NK-92 treated with Interleukin-12 subunit alpha and Interleukin-12 subunit beta, amount 100 ng/mL, for 24 hours (cell line): ENCODE data around the gene VTN.
A peak's percentile ranks its signal among the peaks of the same experiment; 100 is the strongest.

Experiments
- DNase-seq: peaks from one replicate; lab custom pipeline; 2025; lab: John Stamatoyannopoulos, UW

VTN gene

DNA sequence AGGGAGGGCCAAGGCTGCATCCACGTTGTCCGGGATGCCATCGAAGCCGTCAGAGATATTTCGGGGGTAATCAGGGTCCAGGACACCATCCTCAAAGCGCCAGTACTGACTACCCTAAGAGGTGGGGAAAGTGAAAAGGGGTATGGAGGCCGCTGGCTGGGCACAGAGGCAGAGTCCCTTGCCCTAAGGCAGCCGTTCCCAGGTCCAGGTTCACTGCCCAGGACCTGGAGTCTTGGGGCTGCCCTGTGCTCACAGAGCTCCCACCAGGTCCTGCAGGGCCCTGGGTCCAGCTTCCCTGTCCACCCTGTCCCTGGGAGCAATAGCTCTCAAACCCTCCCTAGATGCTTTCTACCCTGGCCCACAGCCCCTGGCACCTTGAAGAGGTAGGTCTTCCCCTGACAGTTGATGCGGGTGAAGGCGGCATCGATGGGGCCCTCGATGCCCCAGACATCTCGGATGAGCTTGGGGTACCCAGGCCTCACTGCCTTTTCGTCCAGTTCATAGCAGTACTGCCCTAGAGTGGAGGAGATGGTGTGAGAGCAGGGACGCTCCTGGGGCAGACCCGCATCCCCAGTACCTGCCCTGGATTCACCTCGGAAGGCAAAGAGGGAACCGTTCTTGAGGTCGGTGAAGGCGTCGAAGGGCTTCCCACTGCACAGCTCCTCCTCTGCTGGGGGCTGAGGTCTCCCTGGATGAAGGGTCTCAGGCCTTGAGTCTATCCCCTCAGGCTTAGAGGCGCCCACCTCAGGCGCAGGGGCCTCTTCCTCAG is 1.0 kb downstream of the VTN start:
- no peak for DNase-seq

DNA sequence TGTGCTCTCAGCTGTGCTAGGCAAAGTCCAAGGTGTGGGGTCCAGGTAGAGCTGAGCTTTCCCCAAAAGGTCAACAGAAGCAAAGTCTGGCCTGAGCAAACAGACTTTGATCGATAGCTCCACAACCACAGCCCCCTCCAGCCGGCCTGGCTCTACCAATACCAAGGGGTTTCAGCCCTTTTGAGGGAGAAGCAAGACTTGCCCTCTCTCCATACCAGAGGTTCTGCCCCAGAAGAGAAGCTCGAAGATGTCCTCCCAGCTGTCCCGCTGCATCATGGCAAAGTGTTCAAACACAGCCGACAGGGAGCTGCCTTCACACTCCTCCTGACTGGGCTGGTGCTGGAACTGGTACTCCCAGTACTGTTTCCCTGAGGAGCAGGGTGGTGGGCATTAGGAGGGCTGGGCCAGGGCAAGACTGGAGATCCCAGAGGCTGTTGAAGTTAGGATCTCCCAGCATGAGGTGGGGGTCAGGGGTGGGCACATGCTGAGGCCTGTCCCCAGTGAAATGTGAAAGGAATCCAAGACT is 1.7 kb downstream of the VTN start:
- no peak for DNase-seq

DNA sequence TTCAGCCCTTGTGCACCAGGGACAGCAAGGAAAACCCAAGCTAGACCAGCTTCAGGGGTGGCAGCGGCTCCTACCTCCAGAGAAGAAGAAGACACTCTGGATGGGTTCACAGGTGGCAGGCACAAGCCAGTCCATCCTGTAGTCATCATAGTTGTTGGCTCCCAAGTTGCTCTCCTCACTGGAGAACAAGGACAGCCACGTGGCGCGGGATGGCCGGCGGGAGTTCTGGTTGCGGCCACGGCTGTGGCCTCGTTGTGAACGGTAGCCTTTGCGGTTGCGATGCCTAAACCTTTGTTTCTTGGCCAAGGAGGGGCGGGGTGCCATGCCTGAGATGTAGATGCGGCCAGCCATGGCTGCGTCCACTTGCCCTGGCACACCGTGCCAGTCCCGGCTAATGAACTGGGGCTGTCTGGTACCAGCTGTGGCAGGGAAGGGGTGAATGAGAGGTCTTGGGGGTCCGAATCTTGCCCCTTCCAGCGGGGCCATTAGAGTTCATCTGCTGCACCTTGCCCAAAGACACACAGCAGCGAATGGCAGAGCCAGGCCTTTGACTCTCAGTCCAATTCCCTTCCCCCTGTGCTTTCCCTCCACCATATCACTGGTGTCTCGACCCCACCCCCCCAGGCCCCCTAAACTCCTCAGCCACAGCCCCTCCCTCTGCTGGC is 2.3 kb downstream of the VTN start:
- DNase-seq, result no peak

DNA sequence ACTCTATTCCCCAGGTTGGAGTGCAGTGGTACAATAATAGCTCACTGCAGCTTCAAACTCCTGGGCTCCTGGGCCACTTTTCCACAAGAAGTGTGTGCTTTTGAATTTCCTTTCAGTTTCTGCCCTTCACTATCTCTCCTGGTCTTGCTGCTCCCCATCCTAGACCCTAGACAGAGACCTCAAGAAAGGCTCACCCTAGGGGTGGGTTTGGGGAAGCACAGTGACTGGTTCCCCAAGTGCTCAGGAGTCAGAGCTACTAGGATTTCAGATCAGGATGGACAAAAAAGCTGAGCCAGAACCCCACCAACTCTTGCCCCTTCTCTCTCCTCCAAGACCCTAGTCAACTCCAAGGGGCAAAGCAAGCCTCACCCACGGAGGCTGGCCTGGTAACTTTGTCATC is 3.5 kb downstream of the VTN start:
- no peak for DNase-seq

DNA sequence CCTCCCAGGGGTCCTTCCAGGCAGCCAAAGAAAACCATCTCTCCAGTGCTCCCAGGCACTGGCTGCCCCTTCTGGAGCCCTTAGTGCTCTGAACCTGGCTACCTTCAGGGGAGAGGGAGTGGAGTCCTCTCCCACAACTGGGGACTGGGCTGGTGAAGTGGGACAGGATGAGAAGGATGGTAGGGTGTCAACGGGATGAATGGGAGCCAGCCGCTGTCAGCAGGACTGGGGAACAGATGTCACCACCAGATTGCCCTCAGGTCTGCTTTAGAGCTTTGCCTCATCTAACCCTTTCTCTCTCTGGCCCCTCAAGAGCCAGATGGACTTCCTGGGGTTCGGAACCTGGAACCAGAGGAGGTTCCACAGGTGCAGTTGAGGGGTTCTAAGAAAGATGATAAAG is 4.6 kb downstream of the VTN start:
- no peak for DNase-seq

DNA sequence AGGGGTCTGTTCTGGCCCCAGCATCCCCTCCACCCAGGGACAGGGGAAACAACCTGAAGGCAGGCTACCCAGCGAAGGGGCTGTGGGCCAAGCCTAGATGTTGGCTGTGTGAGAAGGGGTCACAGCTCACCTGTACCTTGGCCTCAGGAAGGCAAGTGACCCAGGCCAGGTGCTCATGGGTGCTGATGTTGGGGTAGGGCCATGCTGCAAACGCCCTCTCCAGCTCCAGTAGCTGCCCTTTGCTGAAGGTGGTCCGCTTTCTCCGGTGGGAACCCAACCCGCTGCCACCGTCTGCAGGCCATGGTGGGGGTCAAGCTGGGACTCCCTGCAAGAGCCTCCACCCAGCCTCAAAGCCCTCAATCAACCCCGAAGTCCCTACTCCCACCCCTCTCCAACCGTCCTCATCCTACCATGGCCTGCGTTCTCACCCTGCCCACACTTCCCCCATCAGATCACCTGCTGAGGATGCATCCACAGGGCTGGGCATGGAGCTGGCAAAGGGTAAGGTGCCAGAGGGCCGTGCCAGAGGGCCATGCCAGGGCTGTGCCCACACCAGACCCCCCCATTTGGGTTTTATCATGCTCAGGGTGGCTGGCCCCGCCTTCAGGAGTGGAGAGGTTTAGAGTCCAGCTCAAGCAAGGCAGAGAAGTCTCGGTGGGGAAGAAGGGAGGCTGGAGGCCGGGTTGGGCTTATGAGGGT is 5.3 kb downstream of the VTN start, which contains the start of gene SEBOX:
SEBOX (minus strand) TSS at position 535 of the 699 bp plus-strand sequence; CDS start at position 487, 48 bp downstream.
- DNase-seq, result no peak

DNA sequence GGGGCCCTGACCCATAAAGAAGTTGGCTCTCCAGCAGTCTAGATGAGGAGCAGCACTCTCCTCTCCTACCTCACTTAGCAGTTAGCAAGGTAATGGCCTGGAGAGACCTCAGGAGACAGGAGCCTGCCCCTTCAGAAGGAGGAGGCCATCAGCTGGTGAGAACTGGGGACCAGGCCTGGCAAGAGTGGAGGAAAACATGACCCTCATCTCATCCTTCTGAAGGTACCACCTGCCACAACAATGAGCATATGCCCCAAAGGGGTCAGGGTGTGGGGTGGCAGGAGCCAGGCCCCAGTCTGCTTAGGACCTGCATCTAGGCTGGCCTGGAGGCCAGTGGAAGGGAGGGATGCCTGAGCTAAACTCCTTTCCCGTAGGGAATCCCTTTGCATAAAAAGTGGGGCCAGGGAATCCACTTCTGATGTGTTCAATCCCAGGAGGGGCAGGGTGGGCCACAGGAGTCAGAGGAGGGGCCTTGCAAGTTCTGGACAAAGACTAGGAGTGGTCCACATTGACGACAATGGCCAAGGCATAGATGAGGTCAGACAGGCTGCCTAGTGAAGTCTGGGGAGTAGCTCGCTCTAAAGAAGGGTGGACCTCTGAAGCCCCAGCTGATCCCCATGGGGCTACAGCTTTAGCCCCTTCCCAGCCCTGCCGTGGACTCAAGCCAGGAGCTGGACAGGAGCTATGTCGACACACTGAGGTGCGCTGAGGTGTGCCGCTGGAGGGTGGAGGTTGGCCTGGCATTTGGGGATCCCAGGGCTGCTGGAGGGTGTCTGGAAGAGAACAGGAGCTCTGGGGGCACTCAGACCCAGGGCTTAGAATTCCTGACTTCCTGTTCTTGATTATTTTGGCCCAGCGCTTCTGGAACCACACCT is 6.1 kb downstream of the VTN start:
- DNase-seq, result no peak

DNA sequence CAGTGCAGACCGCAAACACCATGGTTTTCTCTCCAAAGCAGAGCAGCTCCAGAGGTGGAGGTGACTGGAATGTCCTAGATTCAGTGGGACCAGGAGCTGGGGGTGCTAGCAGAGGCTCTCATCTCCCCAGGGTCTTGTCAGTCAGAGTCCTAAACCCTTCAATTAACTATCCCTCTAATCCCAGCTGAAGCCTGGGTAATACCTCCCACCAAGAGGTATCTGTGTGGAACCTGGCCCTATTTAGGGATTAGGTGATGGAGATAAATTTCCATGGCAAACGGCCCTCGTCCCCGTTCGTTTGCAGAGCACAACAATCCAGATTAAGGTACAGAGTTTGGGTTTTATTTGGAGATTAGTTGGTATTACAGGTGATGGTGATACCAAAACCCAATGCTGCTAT is 6.9 kb downstream of the VTN start:
- no peak for DNase-seq

DNA sequence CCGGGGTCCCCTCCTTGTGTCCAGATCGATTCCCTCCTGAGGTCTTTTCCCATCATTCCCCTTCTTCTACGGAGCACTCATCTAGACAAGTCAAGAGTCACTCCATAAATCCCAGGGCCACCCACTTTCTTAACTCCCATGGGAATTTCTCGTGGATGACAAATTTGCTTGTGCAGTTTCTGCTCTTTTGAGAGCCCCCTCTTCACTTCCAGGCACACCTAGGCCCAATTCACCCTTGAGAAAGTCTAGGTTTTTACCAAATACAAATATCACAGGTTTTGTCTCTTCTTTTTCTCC is 12.3 kb downstream of the VTN start:
- DNase-seq, result no peak

DNA sequence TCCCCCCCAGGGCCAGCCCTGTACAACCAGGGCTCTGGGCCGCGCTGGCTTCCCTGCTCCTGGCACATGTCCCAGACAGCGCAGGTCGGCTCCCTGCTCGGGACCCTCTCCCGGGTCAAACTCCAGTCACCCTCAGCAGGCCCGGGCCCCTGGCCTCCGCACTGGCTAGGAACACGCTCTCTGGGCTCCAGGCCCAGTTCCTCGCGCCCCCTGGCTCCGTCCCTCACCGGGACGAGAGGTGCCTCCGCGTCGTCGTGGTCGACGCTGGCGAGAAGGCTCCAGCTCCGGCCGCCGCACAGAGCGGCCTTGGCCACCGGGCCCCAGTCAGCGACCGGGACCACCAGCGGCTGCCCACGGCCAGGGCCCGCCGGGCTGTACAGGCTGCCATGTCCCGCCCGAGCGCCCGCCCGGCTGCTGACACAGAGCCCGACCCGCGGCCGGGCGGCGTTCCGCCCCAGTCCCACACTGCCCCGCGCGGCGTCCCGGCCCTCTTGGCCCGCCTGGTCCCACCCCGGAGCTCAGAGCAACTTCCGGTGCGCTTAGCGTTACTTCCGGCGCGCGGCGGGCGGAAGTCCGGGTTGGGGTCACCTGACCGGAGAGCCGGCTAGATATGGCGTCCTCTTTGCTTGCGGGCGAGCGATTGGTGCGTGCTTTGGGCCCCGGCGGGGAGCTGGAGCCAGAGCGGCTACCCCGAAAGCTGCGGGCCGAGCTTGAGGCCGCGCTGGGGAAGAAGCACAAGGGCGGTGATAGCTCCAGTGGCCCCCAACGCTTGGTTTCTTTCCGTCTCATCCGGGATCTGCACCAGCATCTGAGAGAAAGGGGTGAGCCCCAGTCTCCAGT is 12.8 kb downstream of the VTN start, which contains the start of gene POLDIP2:
POLDIP2 (minus strand) TSS at position 467 of the 840 bp plus-strand sequence; CDS start at position 388, 79 bp downstream.
- DNase-seq, result peak; percentile 89

DNA sequence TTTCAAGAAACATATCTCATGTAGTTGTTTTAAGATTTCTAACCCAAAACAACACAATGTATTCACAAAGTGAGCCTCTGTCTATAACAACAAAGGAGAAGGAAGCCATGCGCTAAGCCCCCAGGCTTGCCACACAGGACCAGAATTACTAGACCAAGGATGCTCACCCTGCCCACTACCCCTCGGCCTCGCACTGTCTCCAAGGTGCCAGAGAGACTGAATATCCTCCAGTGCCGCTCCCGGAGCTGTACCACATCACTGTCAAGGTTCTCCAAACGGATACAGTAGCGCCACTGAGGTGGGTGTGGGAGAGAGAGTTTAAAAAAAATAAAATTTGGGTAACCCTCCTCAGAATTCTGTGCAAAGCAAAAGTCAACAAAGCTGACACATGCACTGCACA is 19.8 kb downstream of the VTN start:
- DNase-seq, result no peak

DNA sequence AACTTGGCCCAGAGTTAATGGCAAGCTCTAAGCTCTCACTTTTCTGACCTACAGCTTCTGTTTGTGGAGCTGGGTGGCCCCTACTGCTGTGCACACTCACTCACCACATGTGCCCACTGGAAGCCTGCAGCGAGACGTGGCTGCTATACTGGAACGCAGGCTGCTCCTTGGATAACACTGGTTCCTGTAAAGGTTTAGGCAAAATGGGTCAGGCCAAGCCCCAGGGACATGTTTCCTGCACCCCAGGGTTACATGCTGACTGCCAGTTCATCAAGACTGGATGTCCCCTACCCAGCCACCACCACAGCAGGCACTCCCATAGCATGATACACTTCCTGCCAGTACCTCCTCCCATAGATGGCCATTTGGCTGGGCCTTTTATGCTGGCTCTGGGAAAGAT is 21.1 kb downstream of the VTN start:
- no peak for DNase-seq

DNA sequence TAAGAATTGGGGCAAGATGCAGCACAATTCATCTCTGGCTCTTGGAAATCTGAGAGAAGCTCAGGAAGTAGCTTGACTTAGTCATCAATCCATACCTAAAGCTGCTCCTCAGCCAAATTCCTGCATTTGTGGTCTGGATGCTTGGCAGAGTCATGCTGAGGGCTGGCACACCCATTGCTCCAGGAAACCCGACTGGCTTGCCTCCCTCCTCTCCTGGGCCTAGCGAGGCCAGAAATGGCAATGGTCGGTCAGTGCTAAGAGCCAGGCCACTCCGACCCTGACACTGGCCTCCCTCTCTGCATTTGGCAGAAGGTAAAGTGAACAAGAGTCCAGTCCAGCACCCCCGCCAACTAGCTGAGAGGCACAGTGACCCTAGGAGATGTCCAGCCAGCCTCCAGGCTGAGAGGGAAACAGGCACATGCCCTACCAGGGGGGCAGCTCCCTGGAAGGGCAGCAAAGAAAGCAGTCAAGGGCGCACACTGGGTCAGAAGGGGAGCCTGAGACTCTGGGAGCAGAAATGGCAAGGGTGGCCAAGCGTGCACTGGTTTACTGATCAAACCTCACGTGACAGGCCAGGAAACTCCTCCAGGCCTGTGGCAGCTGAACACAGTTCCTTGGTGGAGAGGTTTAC is 22.7 kb downstream of the VTN start:
- DNase-seq, result no peak

DNA sequence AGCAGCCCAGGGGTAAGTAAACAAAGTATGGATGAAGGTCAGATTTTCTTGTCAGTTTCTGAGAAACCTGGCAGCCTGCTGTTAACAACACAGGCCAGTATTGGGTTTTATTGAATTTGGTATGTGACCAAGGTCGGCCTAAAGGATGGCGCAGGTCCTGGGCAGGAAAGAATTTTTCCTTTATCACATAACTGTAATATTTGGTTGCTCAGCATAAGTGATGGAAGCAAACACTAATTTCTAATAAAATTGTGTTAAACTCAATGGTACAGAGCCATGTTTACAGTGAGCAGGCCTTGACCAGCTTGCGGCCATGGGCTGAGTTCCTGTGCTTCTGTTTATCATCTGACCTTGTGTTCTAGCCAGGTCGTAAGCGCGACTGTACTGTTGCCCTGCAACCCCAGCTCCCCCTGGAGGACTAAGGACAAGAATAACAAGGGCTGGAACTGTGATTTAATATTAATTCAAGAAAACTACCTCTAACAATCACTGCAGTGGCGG is 23.3 kb downstream of the VTN start:
- DNase-seq, result no peak

DNA sequence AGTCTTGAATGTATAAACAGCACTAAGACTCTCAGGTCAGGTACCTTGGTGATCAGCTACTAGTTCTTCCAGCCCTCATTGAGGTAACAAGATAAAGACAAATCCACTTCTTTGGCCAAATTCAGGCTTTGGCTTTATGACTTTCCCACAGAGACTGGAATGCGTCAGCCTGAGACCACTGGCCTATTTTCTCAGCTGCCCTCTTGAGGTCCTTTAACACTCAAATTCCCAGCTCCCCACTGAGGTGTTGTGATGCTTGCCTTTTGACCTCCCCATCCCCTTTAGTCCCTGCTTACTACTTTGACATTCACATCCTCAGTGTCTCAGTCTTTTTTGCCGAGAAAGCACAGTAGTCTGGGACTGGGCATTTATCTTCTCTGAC is 23.9 kb downstream of the VTN start:
- DNase-seq, result no peak

DNA sequence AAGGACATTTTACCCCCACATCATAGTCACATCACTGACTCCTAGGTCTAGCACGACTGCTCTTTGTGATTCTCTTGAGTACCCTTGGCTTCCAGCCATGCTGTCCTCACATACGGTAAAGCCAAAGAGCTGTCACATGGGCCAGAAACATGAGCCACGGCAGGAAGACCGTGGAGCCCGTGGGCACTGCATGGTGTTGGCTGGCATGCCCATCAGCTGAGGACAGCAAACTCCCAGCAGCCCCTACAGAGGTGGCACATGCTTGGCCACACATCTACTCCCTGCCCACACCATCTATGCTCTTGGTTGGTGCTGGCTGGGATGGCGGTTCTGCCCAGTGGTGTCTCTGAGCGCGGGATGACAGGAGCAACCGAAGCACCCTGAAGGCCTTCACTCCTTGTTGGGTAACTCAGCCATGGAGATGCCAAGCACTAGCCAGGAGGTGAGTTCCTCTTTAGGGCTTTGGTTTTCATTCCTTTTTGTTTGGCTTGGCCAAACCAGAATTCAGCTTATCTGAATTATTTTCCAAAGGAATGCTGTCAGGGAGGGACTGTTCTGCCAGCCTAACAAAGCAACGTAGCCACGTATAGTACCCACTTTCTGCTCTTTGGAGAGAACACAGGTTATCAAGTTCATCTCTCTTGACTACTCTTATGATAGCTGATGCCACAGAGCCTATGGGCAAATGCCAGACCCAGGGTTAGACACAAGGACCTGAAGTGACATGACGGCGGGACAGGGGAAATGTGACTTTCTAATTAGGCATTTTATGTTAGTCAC is 24.5 kb downstream of the VTN start:
- DNase-seq, result no peak

DNA sequence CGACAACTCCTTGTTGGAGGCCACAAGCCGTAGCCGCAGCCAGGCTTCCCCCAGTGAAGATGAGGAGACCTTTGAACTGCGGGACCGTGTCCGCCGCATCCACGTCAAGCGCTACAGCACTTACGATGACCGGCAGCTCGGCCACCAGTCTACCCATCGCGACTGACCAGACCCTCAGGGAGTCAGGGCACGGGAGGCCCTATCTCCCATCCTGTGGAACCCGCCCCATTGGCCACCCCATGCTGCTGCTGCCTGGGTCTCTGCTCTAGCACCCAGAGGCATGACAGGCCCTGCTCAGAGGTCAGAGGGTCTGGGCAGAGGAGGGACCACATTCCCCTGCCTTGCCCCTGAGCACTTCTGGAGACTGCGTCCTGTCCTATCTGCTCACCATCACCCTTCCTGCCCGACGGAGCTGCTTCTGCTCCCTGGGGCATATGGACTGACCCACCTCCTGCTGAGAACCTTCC is 25.6 kb downstream of the VTN start:
- no peak for DNase-seq

DNA sequence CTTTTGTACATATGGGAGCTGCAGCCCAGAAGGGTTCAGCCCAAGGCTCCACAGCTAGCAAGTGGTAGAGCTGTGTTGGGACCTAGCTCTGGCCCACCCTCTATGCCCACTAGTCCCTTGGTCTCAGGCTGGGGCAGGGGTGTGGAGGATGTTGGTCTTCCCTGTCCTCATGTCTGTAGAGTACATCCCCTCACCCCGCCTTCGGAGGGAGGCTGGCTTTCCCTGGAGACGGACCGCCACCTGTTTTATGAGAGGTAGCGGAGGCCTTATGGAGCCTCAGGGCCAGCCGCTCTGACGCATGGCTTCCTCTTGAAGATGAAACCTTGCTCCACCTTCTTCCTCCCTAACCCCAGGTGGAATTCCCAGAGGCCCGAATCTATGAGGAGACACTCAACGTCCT is 26.1 kb downstream of the VTN start:
- no peak for DNase-seq

DNA sequence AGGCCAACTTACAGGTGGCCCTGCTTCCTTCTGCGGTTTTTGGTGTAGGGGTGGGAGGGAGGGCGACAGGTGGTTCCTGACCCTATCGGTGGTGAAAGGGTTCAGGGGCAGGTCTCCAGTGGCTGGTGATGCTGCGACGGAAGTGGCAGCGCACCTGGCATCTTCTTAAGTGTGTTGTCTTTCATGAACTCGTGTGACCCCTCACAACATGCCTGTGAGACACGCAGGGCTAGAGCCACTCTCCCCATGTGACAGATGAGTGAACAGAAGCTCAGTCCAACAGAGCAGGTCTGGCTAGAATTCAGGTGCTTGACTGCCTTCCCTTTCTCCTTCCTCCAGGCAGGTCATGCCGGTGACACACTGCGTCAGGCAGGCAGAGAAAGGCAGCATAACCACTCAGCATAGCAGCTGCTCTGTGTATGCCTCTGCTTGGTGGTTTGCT is 26.6 kb downstream of the VTN start:
- DNase-seq, result no peak
